Measurements from ENCODE around the gene OR8B8.
"Not testable (repeated sequence)": the region's sequence is repeated elsewhere in the genome, so short reads cannot be mapped to it uniquely, and the experiment has no call there.

Gene OR8B8

DNA sequence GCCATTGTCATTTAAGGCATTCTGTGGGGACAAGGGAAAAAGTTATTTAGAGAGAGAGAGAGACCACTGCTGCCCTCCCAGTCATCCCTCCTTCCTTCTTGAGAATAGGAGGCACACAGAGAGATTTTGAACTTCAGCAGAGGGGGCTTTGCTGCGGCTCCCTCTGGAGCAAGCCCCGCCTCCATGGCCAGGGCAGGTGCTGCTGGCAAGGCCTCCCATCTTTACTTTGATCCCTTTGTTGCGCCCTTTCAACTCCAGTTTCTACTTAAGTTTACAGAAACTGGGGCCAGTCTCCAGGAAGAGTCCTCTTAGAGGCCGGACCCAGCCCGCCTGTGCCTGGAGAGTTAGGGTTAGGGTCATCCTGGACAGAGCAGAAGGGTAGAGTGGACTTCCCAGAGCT lies 4.4 kb downstream of the OR8B8 start:
- no peak for FAIRE-seq

- FAIRE-seq: no peak
These were observed 4.9 kb downstream of the OR8B8 start for GRCh38 chr11:124440608-124441007.

DNA sequence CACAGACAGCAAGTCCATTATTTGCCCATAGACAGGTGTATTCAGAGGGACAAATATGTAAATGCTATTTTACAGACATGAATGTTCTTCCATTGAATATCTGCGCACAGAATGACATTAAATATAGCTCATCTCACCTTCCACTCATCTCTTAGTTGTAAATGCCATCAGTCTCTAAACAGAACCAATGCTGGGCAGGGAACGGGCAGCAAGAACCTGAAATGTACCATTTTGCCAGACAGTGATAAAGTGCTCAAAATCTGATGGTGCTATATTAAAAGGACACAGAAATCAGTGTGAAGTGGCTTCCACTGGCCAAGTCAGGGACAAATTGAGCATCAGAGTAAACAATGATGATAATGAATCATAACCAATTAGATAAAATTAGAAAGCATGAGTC lies 10.8 kb downstream of the OR8B8 start:
- FAIRE-seq: no peak

- no peak for FAIRE-seq
These were observed 15.9 kb downstream of the OR8B8 start for GRCh38 chr11:124429599-124429998.

GRCh38 chr11:124424384-124424921 lies 21.0 kb downstream of the OR8B8 start, which contains the start of gene OR8B4:
OR8B4 (minus strand) TSS chr11:124424871; CDS start chr11:124424871, 0 bp downstream.
- FAIRE-seq: no peak

DNA sequence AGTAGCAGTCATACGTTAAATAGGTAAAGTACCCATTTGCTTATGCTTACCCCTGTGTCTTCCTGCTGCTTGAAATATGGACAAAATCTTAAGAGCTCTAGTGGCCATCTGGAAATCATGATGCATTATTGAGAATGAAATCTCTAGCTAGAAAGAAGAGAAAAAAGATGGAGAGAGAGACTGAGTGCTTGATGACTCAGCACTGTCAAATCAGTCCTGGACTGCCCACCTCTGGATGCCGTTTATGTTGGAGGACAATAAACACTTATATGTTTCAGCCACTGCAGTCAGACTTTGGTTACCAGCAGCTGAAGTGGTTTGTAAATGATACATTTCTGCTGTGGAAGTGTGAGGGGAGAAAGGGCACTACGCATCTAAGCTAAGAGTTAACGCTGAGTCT lies 24.5 kb downstream of the OR8B8 start:
- no peak for FAIRE-seq

- peak; percentile 95 for FAIRE-seq
These were observed 30.1 kb downstream of the OR8B8 start for GRCh38 chr11:124415356-124415923.

- no peak for FAIRE-seq
These were observed 35.6 kb downstream of the OR8B8 start for GRCh38 chr11:124409906-124410305.

GRCh38 chr11:124405581-124405980 lies 39.9 kb downstream of the OR8B8 start:
- FAIRE-seq: no peak

DNA sequence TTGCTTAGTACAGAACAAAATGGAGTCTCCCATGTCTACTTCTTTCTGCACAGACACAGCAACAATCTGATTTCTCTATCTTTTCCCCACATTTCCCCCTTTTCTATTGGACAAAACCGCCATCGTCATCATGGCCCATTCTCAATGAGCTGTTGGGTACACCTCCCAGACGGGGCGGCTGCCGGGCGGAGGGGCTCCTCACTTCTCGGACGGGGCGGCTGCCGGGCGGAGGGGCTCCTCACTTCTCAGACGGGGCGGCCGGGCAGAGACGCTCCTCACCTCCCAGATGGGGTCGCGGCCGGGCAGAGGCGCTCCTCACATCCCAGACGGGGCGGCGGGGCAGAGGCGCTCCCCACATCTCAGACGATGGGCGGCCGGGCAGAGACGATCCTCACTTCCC lies 42.3 kb downstream of the OR8B8 start:
- FAIRE-seq: not testable (repeated sequence)

DNA sequence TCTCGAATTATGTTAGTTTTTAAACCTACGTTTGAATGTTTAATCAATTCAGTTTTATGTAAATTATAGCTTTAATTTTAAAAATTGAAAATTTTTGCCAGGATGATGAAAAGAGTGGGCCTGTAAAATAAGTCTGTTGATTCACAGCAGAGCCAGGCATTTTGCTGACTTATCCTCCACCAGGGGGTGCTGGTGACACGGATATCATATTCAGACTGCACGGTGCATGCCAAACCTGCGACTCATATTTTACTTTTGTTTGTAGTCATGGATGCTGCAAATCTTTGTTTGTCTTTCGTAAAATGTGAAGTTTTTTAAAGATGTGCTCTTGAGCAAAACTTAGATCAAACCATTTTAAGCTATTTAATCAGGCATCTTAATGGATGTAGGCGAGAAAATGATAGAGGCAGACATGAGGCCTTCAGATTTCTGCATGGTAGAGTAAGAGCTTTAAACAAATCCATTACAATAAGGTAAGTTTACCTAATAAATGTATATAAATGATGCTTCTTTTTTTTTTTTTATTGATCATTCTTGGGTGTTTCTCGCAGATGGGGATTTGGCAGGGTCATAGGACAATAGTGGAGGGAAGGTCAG lies 43.1 kb downstream of the OR8B8 start:
- FAIRE-seq: peak; percentile 85

- no peak for FAIRE-seq
These were observed 46.6 kb downstream of the OR8B8 start, which contains the start of gene OR8B3 for GRCh38 chr11:124398924-124399323. OR8B3 (minus strand) TSS chr11:124399024; CDS start chr11:124397351, 1,673 bp downstream.

DNA sequence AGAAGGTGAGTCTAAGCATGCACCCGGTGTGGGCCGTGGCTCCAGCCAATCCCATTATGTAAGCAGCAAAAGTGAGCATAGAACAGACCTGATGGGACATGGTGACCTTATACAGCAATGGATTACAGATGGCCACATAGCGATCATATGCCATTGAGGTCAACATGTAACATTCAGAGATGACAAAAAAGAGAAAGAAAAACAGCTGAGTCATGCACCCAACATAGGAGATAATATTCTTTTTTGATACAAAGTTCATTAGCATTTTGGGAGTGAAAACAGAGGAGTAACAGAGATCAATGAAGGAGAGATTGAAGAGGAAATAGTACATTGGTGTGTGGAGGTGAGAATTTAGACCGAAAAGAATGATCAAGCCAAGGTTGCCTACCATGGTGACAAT lies 48.6 kb downstream of the OR8B8 start:
- not testable (repeated sequence) for FAIRE-seq

GRCh38 chr11:124394408-124394807 lies 51.1 kb downstream of the OR8B8 start:
- no peak for FAIRE-seq

Data from G401.6 (cell line).